HG02588 (cell line): Measurements from ENCODE around the gene IFNAR2.

Experiments used
- ATAC-seq: cut with Tn5 transposase; IDR thresholded peaks from one replicate; pipeline ENCODE4 v1.9.1; 2021; ENCODE audit warnings: mild to moderate bottlenecking, moderate library complexity; ENCODE audit not compliant: unreplicated experiment

The IFNAR2 gene

GRCh38 chr21:33229784-33230544 is at the start of gene IFNAR2:
IFNAR2 (plus strand) TSS chr21:33229938; CDS start chr21:33241923, 11,985 bp downstream.
- ATAC-seq: peak; percentile 72

GRCh38 chr21:33185852-33186251 is 43.9 kb upstream of the IFNAR2 start:
- no peak for ATAC-seq

- ATAC-seq: no peak
Observed at GRCh38 chr21:33187276-33187675, 42.5 kb upstream of the IFNAR2 start.

GRCh38 chr21:33189237-33189636 is 40.5 kb upstream of the IFNAR2 start:
- ATAC-seq: no peak

GRCh38 chr21:33189824-33190223 is 39.9 kb upstream of the IFNAR2 start:
- no peak for ATAC-seq

- ATAC-seq: no peak
Observed at GRCh38 chr21:33196941-33197374, 32.8 kb upstream of the IFNAR2 start.

- no peak for ATAC-seq
Observed at GRCh38 chr21:33197496-33197895, 32.2 kb upstream of the IFNAR2 start.

- no peak for ATAC-seq
Observed at GRCh38 chr21:33198346-33199099, 31.2 kb upstream of the IFNAR2 start.

GRCh38 chr21:33199100-33199464 is 30.7 kb upstream of the IFNAR2 start:
- no peak for ATAC-seq

- ATAC-seq: peak; percentile 69
Observed at GRCh38 chr21:33199516-33200217, 30.1 kb upstream of the IFNAR2 start.

GRCh38 chr21:33201956-33202355 is 27.8 kb upstream of the IFNAR2 start:
- no peak for ATAC-seq

- no peak for ATAC-seq
Observed at GRCh38 chr21:33202464-33203363, 27.0 kb upstream of the IFNAR2 start.

- ATAC-seq: no peak
Observed at GRCh38 chr21:33203371-33203724, 26.4 kb upstream of the IFNAR2 start.

- ATAC-seq: no peak
Observed at GRCh38 chr21:33205476-33205875, 24.3 kb upstream of the IFNAR2 start.

- ATAC-seq: no peak
Observed at GRCh38 chr21:33206771-33207281, 22.9 kb upstream of the IFNAR2 start.

- ATAC-seq: no peak
Observed at GRCh38 chr21:33207449-33208149, 22.1 kb upstream of the IFNAR2 start.

GRCh38 chr21:33208534-33208933 is 21.2 kb upstream of the IFNAR2 start:
- no peak for ATAC-seq

- no peak for ATAC-seq
Observed at GRCh38 chr21:33211305-33211704, 18.4 kb upstream of the IFNAR2 start.

GRCh38 chr21:33211732-33212131 is 18.0 kb upstream of the IFNAR2 start:
- ATAC-seq: no peak
